NT2/D1 (cell line): ENCODE measurements around the gene ZEB1.

Experiments used
- SUZ12 ChIP-seq: IDR thresholded peaks from 2 replicates; pipeline ENCODE4 v1.6.1; 2011; ENCODE audit not compliant: insufficient read length, insufficient read depth; ENCODE audit errors: extremely low read depth
- YY1 ChIP-seq: IDR thresholded peaks from 2 replicates; pipeline ENCODE4 v1.6.1; 2011; ENCODE audit not compliant: insufficient read length, insufficient read depth
- ZNF274 ChIP-seq: IDR thresholded peaks from 2 replicates; pipeline ENCODE4 v1.6.1; 2011; ENCODE audit warnings: mild to moderate bottlenecking, low read depth, low read length

DNA sequence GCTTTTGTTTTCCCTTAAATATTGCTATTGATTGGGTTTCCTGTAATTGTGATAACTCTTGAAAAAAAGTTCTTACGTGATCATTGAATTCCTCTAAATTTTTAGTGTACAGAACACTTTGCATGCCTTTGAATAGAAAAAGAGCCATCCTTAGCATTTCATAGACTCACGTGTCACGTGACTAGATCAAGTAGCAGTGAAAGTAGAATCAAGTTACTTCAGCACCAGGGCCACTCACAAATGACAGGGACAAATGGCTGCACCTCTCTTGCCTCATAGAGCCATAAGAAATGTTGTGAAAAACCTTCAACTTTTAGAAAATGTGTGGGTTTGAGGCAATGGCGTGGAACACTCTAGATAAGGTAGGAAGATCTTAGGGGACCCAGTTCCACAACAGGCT is 203.8 kb downstream of the ZEB1 start:
- TF ChIP-seq YY1: no peak
- no peak for TF ChIP-seq ZNF274
- TF ChIP-seq SUZ12: no peak
